ENCODE results near the gene SLC39A11.

Gene SLC39A11

DNA sequence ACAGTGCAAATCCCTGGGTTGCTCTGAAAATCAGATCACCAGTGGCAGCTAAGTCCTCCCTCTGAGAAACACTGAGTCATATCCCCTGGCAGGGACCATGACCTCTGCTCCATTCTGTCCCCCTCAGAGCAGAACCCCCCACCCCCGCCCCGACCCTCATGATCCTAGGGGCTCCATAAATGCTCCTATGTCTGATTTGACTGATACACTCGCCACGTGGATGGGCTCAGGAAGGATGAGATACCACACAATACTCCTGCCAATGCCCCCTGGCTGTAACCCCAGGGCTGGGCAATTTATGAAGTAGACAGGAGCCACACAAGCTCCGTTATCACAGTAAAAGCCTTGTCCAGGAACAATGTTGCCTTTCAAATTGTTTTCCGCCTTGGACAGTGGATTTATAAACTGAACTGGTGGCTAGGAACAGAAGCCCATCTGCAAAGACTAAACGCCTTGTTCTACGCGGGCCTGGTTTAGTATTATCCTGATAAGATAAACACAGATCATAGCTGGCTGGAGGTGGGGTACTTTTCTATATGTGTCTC lies 394.8 kb downstream of the SLC39A11 start:
- Histone ChIP-seq H3K36me3 (ENCODE audit: control insufficient read depth, insufficient read depth, low read length) (no peaks in the 10 kb centered on the region), H3K4me3 (ENCODE audit: low read depth, low read length) (no peak overlapping the region), H3K9ac (ENCODE audit: low read depth, low read length) (no peak overlapping the region), H3K4me1 (ENCODE audit: control insufficient read depth, insufficient read depth, low read length) (no peaks in the 10 kb centered on the region), H3K9me3 (ENCODE audit: control insufficient read depth, insufficient read depth, low read length) (no peaks in the 10 kb centered on the region), H3K27ac (ENCODE audit: low read depth, low read length) (no peak overlapping the region), H3K27me3 (ENCODE audit: control insufficient read depth, insufficient read depth, low read length) (no peaks in the 10 kb centered on the region)

DNA sequence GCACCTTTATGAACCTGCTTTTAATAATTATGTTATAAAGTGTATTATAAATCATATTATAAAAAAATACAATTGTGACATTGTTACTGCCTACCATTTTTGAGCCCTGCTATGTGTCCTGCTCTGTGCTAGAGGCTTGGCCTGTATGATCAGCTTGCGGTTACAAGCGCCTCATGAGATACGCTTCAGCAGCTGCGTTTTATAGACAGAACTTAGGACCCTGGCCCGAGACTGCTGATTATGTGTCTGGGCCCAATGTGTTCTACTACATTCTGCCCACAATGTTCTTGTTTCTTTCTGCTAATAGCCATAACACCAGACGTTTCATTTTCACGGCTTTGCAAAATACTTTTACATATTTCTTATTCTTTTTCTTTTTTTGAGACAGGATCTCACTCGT lies 395.8 kb downstream of the SLC39A11 start:
- Histone ChIP-seq H3K27ac (ENCODE audit: low read depth, low read length) (no peak overlapping the region), H3K27me3 (ENCODE audit: control insufficient read depth, insufficient read depth, low read length) (no peaks in the 10 kb centered on the region), H3K9me3 (ENCODE audit: control insufficient read depth, insufficient read depth, low read length) (no peaks in the 10 kb centered on the region), H3K4me1 (ENCODE audit: control insufficient read depth, insufficient read depth, low read length) (no peaks in the 10 kb centered on the region), H3K9ac (ENCODE audit: low read depth, low read length) (no peak overlapping the region), H3K4me3 (ENCODE audit: low read depth, low read length) (no peak overlapping the region), H3K36me3 (ENCODE audit: control insufficient read depth, insufficient read depth, low read length) (no peaks in the 10 kb centered on the region)

DNA sequence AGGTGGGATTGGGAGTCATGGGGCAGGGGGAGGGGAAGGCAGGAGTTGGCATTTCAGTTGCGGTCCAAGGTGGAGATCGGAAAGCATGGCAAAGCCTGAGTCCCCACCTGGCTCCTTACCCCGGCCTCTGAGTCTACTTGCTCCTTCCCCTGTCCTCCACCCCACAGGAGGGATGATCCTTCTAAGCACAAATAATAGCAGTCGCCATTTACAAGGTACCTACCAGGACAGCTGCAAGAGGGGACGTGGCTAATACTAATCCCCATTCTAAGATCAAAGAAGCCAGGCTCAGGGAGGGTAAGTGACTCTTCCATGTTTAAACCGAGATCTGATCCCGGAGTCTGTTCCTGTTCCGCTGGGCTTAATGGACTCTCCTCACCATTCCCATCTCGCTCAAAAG lies 396.3 kb downstream of the SLC39A11 start:
- Histone ChIP-seq H3K4me1 (ENCODE audit: control insufficient read depth, insufficient read depth, low read length) (no peaks in the 10 kb centered on the region), H3K9ac (ENCODE audit: low read depth, low read length) (no peak overlapping the region), H3K27me3 (ENCODE audit: control insufficient read depth, insufficient read depth, low read length) (no peaks in the 10 kb centered on the region), H3K36me3 (ENCODE audit: control insufficient read depth, insufficient read depth, low read length) (no peaks in the 10 kb centered on the region), H3K9me3 (ENCODE audit: control insufficient read depth, insufficient read depth, low read length) (no peaks in the 10 kb centered on the region), H3K27ac (ENCODE audit: low read depth, low read length) (no peak overlapping the region), H3K4me3 (ENCODE audit: low read depth, low read length) (no peak overlapping the region)

DNA sequence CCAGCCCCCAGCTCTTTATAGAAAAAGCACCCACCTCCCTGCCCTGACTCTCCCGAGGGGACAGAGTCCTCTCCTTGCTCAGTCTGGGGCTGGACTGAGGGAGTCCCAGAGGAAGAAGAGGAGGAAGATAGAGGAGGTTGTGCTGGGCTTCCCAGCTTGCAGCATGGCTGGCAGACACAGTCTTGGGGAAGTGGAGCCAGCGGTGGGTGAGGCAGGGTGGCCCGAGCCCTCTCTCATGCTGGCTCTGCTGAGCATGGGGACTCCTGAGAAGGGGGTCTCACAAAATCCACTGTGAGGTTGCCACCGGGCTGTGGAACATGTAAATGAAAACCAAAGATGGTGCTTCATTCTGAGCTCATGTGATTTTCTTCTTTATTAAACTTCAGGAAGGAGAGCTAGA lies 398.5 kb downstream of the SLC39A11 start:
- no peaks in the 10 kb centered on the region for H3K36me3 ChIP-seq (ENCODE audit: control insufficient read depth, insufficient read depth, low read length)
- no peak overlapping the region for H3K4me3 ChIP-seq (ENCODE audit: low read depth, low read length)
- no peak overlapping the region for H3K9ac ChIP-seq (ENCODE audit: low read depth, low read length)
- no peaks in the 10 kb centered on the region for H3K27me3 ChIP-seq (ENCODE audit: control insufficient read depth, insufficient read depth, low read length)
- no peaks in the 10 kb centered on the region for H3K4me1 ChIP-seq (ENCODE audit: control insufficient read depth, insufficient read depth, low read length)
- no peak overlapping the region for H3K27ac ChIP-seq (ENCODE audit: low read depth, low read length)
- H3K9me3 ChIP-seq (ENCODE audit: control insufficient read depth, insufficient read depth, low read length): no peaks in the 10 kb centered on the region

DNA sequence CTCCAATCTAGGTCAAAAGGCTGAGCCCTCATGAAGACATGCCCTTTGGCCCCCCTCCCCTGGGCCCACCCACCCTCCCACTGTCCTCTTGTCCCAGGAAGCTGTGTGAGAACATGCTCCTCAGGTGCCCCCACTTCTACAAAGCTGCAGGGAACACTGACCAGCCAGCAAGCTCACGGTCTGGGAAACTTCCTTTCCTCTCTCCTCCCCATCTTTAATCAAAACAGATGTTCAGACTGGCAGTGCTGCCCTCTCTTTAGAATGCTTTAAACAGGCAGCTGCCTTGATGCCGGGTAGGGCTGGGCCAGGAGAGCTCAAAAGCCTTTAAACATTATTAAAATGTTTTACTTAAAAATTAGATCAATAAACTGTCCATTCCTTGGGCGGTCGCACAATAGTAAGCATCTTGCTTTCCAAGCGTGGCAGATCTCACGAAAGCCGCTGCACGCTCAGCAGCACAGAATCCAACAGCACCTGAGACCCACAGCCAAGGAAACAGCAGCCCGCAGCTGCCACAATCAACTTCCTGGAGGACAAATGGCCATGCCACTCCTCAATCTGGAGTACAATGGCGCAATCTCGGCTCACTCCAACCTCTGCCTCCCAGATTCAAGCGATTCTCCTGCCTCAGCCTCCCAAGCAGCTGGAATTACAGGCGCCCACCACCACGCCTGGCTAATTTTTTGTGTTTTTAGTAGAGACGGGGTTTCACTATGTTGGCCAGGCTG lies 399.2 kb downstream of the SLC39A11 start:
- Histone ChIP-seq H3K27ac (ENCODE audit: low read depth, low read length) (no peak overlapping the region), H3K4me3 (ENCODE audit: low read depth, low read length) (no peak overlapping the region), H3K27me3 (ENCODE audit: control insufficient read depth, insufficient read depth, low read length) (no peaks in the 10 kb centered on the region), H3K9me3 (ENCODE audit: control insufficient read depth, insufficient read depth, low read length) (no peaks in the 10 kb centered on the region), H3K9ac (ENCODE audit: low read depth, low read length) (no peak overlapping the region), H3K36me3 (ENCODE audit: control insufficient read depth, insufficient read depth, low read length) (no peaks in the 10 kb centered on the region), H3K4me1 (ENCODE audit: control insufficient read depth, insufficient read depth, low read length) (no peaks in the 10 kb centered on the region)

DNA sequence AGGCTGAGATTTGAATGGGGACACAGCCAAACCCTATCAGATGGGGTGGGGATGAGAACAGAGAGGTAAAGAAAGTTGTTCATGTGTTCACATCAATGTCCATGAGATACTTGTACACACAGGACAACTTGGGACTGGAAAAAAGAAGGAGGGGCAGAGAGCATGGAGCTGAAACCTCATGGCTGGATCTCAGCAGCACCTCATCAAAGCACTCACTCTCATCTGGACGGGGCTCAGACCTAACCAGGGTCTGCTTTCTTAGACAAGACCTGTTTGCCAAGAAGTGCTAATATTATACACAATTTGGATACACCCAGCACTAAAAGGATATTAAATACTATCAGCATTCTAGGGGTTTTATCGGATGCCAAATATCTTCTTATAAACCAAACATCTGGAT lies 399.8 kb downstream of the SLC39A11 start:
- Histone ChIP-seq H3K9me3 (ENCODE audit: control insufficient read depth, insufficient read depth, low read length) (no peaks in the 10 kb centered on the region), H3K4me3 (ENCODE audit: low read depth, low read length) (no peak overlapping the region), H3K27ac (ENCODE audit: low read depth, low read length) (no peak overlapping the region), H3K27me3 (ENCODE audit: control insufficient read depth, insufficient read depth, low read length) (no peaks in the 10 kb centered on the region), H3K36me3 (ENCODE audit: control insufficient read depth, insufficient read depth, low read length) (no peaks in the 10 kb centered on the region), H3K4me1 (ENCODE audit: control insufficient read depth, insufficient read depth, low read length) (no peaks in the 10 kb centered on the region), H3K9ac (ENCODE audit: low read depth, low read length) (no peak overlapping the region)

DNA sequence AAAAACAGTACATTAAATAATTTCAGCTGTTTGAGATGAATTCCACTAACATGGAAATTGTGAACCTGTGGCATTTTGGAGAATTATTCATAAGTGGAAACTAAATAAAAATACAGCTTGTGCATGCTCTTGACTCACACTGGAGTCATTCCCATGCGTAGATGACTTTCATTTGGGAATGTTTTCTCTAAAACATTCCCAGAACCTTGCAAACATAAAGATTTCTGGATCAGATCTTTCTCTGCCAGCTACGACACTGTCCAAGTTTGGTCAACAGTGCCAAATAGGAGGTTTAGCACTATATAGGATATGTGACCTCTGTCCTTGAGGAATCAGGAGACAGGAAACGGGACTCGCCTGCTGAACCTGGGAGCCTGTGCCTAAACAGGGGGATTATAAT lies 400.9 kb downstream of the SLC39A11 start:
- no peaks in the 10 kb centered on the region for H3K36me3 ChIP-seq (ENCODE audit: control insufficient read depth, insufficient read depth, low read length)

DNA sequence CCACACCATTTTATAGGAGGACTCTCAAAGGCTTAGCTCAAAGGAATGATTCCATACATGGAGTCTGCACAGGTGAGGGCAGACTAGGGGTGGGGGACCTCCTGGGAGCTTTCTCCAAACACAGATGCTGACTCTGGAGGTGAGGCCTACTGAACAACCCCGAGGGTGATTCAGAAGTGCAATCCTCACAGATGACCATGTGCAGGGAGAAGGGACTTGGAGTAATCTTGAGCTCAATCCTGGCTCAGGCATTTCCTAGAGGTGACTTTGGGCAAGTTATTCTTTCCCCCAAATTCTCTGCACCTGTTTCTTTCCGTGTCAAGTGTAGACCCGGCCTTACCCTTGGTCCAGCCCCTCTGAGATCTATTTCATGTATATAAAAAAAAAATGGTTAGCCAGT lies 401.5 kb downstream of the SLC39A11 start:
- Histone ChIP-seq H3K4me1 (ENCODE audit: control insufficient read depth, insufficient read depth, low read length) (no peaks in the 10 kb centered on the region), H3K4me3 (ENCODE audit: low read depth, low read length) (no peak overlapping the region), H3K36me3 (ENCODE audit: control insufficient read depth, insufficient read depth, low read length) (no peaks in the 10 kb centered on the region), H3K9me3 (ENCODE audit: control insufficient read depth, insufficient read depth, low read length) (no peaks in the 10 kb centered on the region), H3K27ac (ENCODE audit: low read depth, low read length) (no peak overlapping the region), H3K27me3 (ENCODE audit: control insufficient read depth, insufficient read depth, low read length) (no peaks in the 10 kb centered on the region), H3K9ac (ENCODE audit: low read depth, low read length) (no peak overlapping the region)

More for the DNA sequence above, 400.9 kb downstream of the SLC39A11 start:
- Histone ChIP-seq H3K4me1 (ENCODE audit: control insufficient read depth, insufficient read depth, low read length) (no peaks in the 10 kb centered on the region), H3K9ac (ENCODE audit: low read depth, low read length) (no peak overlapping the region), H3K27me3 (ENCODE audit: control insufficient read depth, insufficient read depth, low read length) (no peaks in the 10 kb centered on the region), H3K4me3 (ENCODE audit: low read depth, low read length) (no peak overlapping the region), H3K27ac (ENCODE audit: low read depth, low read length) (no peak overlapping the region), H3K9me3 (ENCODE audit: control insufficient read depth, insufficient read depth, low read length) (no peaks in the 10 kb centered on the region)

DNA sequence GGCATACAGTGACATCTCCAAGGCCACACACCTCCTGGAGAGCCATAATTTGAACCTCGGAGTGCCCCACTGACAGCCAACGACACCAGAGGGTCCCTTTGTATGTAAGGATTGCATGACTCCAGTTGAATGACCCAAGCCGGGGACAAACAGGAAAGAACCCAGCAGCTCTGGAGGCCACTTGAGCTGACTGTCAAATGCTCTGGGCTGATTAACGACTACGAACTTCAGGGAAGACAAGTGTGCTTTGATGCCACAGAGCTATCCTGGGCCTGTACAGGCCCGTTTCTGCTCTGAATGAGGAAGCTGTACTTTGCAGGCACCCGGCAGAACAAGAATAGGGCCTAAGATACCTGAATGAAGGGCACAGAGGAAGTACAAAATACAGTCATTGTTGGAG lies 404.6 kb downstream of the SLC39A11 start:
- H3K36me3 ChIP-seq (ENCODE audit: control insufficient read depth, insufficient read depth, low read length): no peaks in the 10 kb centered on the region
- no peak overlapping the region for H3K4me3 ChIP-seq (ENCODE audit: low read depth, low read length)
- H3K4me1 ChIP-seq (ENCODE audit: control insufficient read depth, insufficient read depth, low read length): peaks cover 8% of the 10 kb centered on the region; the same call in 1 of the 2 replicates
- H3K27me3 ChIP-seq (ENCODE audit: control insufficient read depth, insufficient read depth, low read length): no peaks in the 10 kb centered on the region
- H3K27ac ChIP-seq (ENCODE audit: low read depth, low read length): no peak overlapping the region
- H3K9ac ChIP-seq (ENCODE audit: low read depth, low read length): no peak overlapping the region
- H3K9me3 ChIP-seq (ENCODE audit: control insufficient read depth, insufficient read depth, low read length): no peaks in the 10 kb centered on the region

DNA sequence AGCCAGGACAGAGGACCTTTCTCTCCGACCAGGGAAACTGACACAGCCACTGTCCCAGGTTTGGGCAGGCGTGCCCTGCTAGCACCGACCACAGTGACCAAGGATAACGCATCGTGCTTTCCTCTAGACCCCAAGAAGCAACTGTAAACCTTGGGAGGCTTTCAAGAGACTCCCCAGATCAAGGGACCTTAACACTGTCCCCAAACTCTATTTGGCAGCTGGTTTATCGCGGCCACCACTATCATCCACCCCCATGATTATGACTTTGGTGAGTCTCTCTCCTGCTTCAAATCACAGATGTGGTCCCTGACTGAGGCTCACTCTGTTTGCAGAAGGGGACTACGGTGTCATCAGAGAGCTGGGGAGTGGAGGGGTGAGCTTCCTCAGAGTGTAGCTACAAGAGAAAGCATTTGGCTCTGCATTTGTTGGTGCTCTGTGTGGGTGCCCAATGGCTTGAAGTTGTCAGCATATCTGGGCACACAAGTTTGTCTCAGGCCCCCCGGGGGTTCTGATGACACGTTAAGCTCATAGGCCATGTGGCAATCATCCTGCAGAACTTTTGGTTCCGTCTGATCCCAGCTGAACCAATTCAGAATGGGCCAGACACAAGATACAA lies 408.0 kb downstream of the SLC39A11 start:
- no peak overlapping the region for H3K9ac ChIP-seq (ENCODE audit: low read depth, low read length)
- no peak overlapping the region for H3K4me3 ChIP-seq (ENCODE audit: low read depth, low read length)
- H3K4me1 ChIP-seq (ENCODE audit: control insufficient read depth, insufficient read depth, low read length): peaks cover 8% of the 10 kb centered on the region; the same call in 1 of the 2 replicates
- H3K9me3 ChIP-seq (ENCODE audit: control insufficient read depth, insufficient read depth, low read length): no peaks in the 10 kb centered on the region
- H3K36me3 ChIP-seq (ENCODE audit: control insufficient read depth, insufficient read depth, low read length): no peaks in the 10 kb centered on the region
- H3K27ac ChIP-seq (ENCODE audit: low read depth, low read length): peak overlapping the region; percentile 62
- no peaks in the 10 kb centered on the region for H3K27me3 ChIP-seq (ENCODE audit: control insufficient read depth, insufficient read depth, low read length)

Measured in HUES48 (cell line).